Measurements from ENCODE around the gene AK3.
"Not testable (repeated sequence)": the region's sequence is repeated elsewhere in the genome, so short reads cannot be mapped to it uniquely, and the experiment has no call there.

The AK3 gene

DNA sequence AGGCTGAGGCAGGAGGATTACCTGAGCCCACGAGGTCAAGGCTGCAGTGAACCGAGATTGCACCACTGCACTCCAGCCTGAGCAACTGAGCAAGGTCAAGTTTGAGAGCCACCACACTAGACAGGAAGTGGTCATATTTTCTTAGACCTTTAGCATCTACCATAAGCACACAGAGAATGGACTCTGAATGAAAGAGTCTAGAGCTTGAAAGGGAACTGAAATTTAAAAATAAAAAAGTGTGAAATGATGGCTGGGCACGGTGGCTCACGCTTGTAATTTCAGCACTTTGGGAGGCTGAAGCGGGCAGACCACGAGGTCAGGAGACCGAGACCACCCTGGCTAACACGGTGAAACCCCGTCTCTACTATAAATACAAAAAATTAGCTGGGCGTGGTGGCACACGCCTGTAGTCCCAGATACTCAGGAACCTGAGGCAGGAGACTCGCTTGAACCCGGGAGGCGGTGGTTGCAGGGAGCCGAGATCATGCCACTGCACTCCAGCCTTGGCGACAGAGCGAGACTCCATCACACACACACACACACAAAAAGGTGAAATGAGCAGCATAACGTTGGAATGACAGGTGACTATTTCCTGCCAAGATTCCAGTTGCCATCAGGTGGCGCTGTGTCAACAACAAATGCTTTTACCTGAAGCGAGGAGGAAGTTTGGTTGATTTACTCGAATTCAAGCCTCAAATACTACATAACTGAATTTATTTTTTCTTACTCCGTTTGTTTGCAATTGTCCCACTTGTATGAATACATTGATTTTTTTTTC, 21.3 kb upstream of the AK3 start:
- H3K9me3 Mint-ChIP-seq: no peaks in the 10 kb centered on the region
- H3K27me3 Mint-ChIP-seq: peaks cover 9% of the 10 kb centered on the region
- peak overlapping the region in 1 of 2 donors; percentile 79 for H3K27ac Mint-ChIP-seq
- DNase-seq: peak; percentile 66 to 80
- peaks cover 16% of the 10 kb centered on the region for H3K4me1 Mint-ChIP-seq
- H3K4me3 Mint-ChIP-seq: peak overlapping the region; percentile 66 to 71
- peak; percentile 80 for ATAC-seq

DNA sequence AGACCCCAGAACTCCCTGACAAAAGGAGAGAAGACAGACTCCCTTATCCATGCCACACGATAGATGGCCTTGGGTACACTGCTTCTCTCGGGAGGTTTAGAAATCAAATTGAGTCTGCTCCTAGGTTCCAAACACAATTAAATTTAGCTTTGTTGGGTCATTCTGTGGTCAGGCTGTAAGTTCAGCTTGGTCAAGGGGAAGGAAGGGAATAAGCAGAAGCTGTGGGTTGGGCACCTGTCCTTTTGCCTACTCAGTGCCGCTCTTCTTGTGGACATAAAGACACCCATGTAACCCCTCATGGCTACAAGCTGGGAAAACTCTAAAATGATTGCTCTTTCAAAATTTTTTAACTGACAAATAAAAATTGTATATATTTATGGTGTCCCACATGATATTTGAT, 19.1 kb upstream of the AK3 start:
- no peak for ATAC-seq
- Mint-ChIP-seq H3K27me3 (peaks cover 9% of the 10 kb centered on the region), H3K4me1 (peaks cover 16% of the 10 kb centered on the region), H3K9me3 (no peaks in the 10 kb centered on the region), H3K4me3 (no peak overlapping the region), H3K27ac (no peak overlapping the region)
- DNase-seq: no peak

GRCh38 chr9:4756420-4756819, 15.4 kb upstream of the AK3 start:
- Mint-ChIP-seq H3K4me1 (peaks cover 6% of the 10 kb centered on the region), H3K27ac (no peak overlapping the region), H3K9me3 (no peaks in the 10 kb centered on the region), H3K4me3 (no peak overlapping the region), H3K27me3 (peaks cover 4% of the 10 kb centered on the region)
- ATAC-seq (no peak), DNase-seq (no peak)

DNA sequence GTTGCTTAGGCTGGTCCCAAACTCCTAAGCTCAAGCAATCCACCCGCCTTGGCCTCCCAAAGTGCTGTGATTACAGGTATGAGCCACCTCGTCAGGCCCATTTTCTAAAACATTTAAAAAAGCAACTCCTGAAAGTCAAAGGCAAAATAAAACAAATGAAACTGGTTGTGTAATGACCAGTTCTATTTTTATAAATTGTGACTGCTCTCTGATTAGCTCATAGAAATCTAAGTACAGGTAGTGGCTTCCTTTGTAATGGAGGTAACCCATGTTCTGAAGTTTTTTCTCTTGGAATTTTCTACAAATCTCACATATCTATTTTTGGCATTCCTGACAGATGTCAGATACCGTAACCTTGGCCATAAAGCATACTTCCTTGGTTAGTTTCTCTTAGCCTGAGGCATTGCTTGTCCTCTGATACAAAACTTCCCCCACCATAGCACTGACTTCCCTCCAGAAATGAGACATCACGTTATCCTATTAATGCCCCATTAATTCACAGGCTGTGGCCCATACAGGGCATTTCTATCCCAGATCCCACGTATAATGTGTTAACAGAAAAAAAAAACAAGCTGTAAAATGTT, 14.1 kb upstream of the AK3 start:
- Mint-ChIP-seq H3K27me3 (no peaks in the 10 kb centered on the region), H3K4me1 (peaks cover 6% of the 10 kb centered on the region), H3K9me3 (no peaks in the 10 kb centered on the region), H3K27ac (no peak overlapping the region), H3K4me3 (no peak overlapping the region)
- DNase-seq (no peak), ATAC-seq (no peak)

DNA sequence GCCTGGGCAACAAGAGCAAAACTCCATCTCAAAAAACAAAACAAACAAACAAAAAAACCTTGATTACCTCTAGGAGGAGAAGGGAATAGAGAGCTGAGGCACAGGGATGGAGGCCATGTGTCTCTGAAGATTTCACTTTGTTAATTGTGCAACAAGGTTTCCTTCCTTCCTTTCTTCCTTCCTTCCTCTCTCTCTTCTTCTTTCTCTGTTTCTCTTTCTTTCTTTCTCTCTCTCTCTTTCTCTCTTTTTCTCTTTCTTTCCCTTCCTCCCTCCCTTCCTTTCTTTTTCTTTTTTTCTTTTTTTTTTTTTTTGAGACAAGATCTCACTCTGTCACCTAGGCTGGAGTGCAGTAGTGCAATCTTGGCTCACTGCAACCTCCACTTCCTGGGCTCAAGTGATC, 13.5 kb upstream of the AK3 start:
- H3K27ac Mint-ChIP-seq, H3K4me3 Mint-ChIP-seq, DNase-seq, H3K4me1 Mint-ChIP-seq, H3K9me3 Mint-ChIP-seq, H3K27me3 Mint-ChIP-seq, ATAC-seq: not testable (repeated sequence)

DNA sequence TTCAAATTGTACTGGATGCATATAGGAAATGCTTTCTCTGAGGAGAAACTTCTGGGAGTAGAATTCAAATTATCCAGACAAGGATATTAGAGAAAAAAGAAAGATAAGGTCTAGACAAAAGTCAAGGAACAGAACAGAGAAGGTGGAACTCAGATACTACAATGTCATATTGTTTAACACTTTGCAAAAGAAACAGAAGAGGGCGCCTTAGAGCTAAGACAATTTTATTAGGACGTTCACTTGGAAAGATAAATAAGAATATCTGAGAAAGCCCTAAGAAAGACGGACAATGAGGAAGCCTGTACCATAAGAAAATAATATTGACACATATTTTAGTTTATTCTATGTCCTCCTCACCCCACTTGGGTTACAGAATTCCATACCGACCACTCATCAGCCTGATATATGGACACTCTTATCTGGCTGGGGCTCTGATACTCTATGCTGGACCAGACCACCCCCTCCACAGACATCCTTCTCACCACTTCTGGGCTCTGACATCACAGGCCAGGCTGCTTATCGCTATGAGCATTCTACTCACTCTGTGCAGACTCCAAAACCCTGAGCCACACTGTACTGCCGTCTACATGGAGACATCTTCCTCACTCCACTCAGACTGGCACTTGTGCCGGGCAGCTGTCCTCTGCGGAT, 9.1 kb upstream of the AK3 start:
- ATAC-seq: no peak
- Mint-ChIP-seq H3K4me3 (no peak overlapping the region), H3K4me1 (peaks cover 23% of the 10 kb centered on the region), H3K27ac (no peak overlapping the region), H3K27me3 (no peaks in the 10 kb centered on the region), H3K9me3 (no peaks in the 10 kb centered on the region)
- no peak for DNase-seq

DNA sequence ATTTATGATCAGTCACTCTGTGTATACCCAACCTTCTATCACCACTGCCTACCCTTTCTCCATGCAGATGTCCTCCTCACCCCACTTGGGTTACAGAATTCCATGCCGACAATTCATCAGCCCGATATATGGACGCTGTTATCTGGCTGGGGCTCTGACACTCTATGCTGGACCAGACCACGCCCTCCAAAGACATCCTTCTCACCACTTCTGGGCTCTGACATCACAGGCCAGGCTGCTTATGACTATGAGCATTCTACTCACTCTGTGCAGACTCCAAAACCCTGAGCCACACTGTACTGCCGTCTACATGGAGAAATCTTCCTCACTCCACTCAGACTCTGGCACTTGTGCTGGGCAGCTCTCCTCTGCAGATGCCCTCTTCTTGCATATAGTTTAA, 7.6 kb upstream of the AK3 start:
- Mint-ChIP-seq H3K4me3 (no peak overlapping the region), H3K27ac (no peak overlapping the region), H3K9me3 (peaks cover 5 to 7% of the 10 kb centered on the region in 2 donors), H3K4me1 (peaks cover 23% of the 10 kb centered on the region), H3K27me3 (no peaks in the 10 kb centered on the region)
- ATAC-seq (peak; percentile 70), DNase-seq (no peak)

DNA sequence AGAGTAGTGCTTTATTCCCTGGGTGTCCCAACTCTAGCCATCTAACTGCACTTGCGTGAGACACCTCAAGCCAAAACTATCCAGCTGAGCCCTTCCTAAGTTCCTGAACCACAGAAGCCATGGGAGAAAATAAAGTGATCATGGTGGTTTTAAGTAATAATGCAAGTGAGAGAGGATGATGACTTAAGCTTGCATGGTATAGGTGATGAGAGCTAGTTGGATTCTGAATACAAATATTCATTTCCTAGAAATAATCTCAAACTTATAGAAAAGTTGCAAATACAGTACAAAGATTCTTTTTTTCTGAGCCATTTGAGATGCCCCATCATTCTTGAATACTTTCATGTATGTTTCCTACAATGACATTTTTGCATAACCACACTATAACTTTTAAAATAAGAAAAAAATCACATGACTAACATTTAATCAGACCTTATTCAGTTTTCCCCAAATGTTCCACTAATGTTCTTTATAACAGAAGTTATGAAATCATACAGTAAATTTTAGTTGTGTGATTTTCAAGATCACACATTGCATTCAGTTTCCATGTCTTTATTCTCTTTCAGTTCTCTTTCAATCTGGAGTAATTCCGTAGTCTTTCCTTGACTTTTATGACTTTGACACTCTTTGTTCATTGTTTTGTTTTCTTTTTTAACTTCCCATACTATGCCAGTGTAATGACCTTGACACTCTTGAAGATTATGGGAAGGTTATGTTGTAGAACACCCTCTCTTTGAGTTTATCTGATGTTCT, 5.5 kb upstream of the AK3 start:
- peaks cover 31% of the 10 kb centered on the region for H3K4me1 Mint-ChIP-seq
- no peak overlapping the region for H3K27ac Mint-ChIP-seq
- peaks cover 5 to 7% of the 10 kb centered on the region in 2 donors for H3K9me3 Mint-ChIP-seq
- no peak overlapping the region for H3K4me3 Mint-ChIP-seq
- ATAC-seq: peak; percentile 45
- no peaks in the 10 kb centered on the region for H3K27me3 Mint-ChIP-seq
- DNase-seq: no peak

DNA sequence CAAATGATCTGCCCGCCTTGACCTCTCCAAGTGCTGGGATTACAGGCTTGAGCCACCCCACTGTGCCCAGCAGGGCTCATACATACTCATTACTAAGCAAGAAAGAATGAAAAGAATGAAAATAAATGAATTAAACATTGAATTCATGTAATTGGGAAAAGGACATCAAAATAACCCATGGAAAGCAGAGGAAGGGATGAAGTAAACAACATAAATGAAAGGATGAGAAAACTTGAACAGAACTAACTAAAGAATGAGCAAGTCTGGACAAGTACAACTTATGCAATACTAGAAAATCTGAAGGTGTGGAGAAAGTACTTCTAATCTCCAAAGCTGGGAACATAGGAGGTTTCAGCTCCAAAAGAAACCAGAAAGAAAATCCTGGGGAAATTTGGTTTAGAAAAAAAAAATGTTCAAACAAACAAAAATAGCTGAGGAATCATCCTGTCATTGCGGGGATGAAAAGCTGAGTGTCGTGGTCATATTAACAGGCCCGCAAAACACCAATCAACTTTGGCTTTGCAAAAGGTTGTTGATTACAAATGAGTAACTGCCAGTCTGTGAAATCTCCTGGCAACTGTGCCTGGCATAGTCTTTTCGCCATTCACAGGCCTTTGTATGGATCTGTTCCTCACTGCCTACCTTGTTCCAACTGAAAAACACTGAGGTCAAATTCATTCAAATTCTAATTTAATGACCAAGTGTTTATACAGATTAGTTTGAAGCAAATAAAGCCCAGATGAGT, 2.3 kb upstream of the AK3 start:
- Mint-ChIP-seq H3K9me3 (peaks cover 5 to 7% of the 10 kb centered on the region in 2 donors), H3K4me3 (peak overlapping the region in 1 of 2 donors; percentile 7), H3K27me3 (no peaks in the 10 kb centered on the region), H3K27ac (no peak overlapping the region), H3K4me1 (peaks cover 42% of the 10 kb centered on the region)
- ATAC-seq: no peak
- DNase-seq: no peak

GRCh38 chr9:4742246-4742645, 1.2 kb upstream of the AK3 start:
- no peak for ATAC-seq
- peaks cover 42% of the 10 kb centered on the region for H3K4me1 Mint-ChIP-seq

GRCh38 chr9:4741365-4742089, 525 bp upstream of the AK3 start:
- Mint-ChIP-seq H3K27me3 (no peaks in the 10 kb centered on the region), H3K4me1 (peaks cover 38% of the 10 kb centered on the region), H3K4me3 (peak overlapping the region; percentile 76 to 92), H3K27ac (peak overlapping the region; percentile 68 to 94), H3K9me3 (peaks cover 5 to 7% of the 10 kb centered on the region in 2 donors)
- ATAC-seq: peak; percentile 20
- DNase-seq: peak in 1 of 2 donors; percentile 21

More at GRCh38 chr9:4742246-4742645, 1.2 kb upstream of the AK3 start:
- H3K27ac Mint-ChIP-seq: no peak overlapping the region
- no peak for DNase-seq
- H3K4me3 Mint-ChIP-seq: peak overlapping the region; percentile 76 to 92
- H3K27me3 Mint-ChIP-seq: no peaks in the 10 kb centered on the region
- H3K9me3 Mint-ChIP-seq: peaks cover 5 to 7% of the 10 kb centered on the region in 2 donors

GRCh38 chr9:4740388-4740637, 689 bp downstream of the AK3 start:
- H3K4me1 Mint-ChIP-seq: peaks cover 31% of the 10 kb centered on the region
- DNase-seq (no peak), ATAC-seq (no peak)
- peak overlapping the region; percentile 76 to 92 for H3K4me3 Mint-ChIP-seq
- peak overlapping the region; percentile 95 to 96 for H3K27ac Mint-ChIP-seq
- peaks cover 5 to 7% of the 10 kb centered on the region in 2 donors for H3K9me3 Mint-ChIP-seq
- no peaks in the 10 kb centered on the region for H3K27me3 Mint-ChIP-seq

DNA sequence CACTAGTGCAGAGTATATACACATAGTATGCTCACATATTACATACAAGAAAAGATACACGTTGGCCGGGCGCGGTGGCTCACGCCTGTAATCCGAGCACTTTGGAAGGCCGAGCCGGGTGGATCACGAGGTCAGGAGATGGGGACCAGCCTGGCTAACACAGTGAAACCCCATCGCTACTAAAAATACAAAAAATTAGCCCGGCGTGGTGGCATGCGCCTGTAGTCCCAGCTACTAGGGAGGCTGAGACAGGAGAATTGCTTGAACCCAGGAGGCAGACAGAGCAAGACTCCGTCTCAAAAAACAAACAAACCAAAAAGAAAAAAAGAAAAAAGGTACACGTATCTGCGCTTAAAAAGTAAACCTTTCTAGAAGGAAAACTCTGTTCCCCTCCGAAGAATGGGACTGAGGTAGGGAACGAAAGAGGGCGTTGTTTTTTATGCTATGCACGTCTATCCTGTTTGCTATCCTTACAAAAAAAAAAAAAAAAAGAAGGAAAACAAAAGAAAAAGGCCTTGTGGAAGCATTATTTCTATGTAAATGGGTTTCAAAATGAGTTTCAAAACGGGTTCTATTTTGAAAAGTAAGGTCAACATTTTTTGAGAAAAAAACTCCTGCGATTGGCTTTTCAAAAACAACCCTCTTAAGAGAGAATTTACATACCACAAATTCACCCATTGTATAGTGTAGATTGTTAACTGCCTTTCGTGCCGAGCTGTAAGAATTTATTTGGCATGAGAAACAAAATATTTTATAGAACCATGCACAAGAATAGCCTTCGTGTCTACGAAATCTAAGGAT, 1.2 kb downstream of the AK3 start:
- ATAC-seq: no peak
- peaks cover 31% of the 10 kb centered on the region for H3K4me1 Mint-ChIP-seq
- H3K4me3 Mint-ChIP-seq: peak overlapping the region; percentile 76 to 92
- H3K27me3 Mint-ChIP-seq: no peaks in the 10 kb centered on the region
- H3K27ac Mint-ChIP-seq: peak overlapping the region; percentile 95 to 96
- no peak for DNase-seq
- H3K9me3 Mint-ChIP-seq: peaks cover 4 to 5% of the 10 kb centered on the region in 2 donors

Measured in stimulated activated naive CD8-positive, alpha-beta T cell treated with anti-CD3 and anti-CD28 coated beads, Interleukin-15, amount 100 ng/mL, for 72 hours (primary cell).